Neuronal stem cell (in vitro differentiated cells): Measurements from ENCODE around the gene DENND5B.
"Not testable (repeated sequence)": the region's sequence is repeated elsewhere in the genome, so short reads cannot be mapped to it uniquely, and the experiment has no call there.

ENCODE experiments used
- DNase-seq: peaks from one replicate; pipeline ENCODE4 v3.0.0-alpha.2; 2013; ENCODE audit warnings: low spot score
- H2AFZ ChIP-seq: one replicate; pipeline ENCODE4 v1.6.1; 2013; ENCODE audit warnings: mild to moderate bottlenecking, low read length, inconsistent platforms
- H2AK5ac ChIP-seq: 2 replicates; pipeline ENCODE4 v1.6.1; 2013; ENCODE audit warnings: low read depth, mild to moderate bottlenecking, inconsistent platforms, low read length, moderate library complexity, mixed read lengths
- H2BK120ac ChIP-seq: 2 replicates; pipeline ENCODE4 v1.6.1; 2013; ENCODE audit warnings: low read depth, mild to moderate bottlenecking, inconsistent platforms, low read length, moderate library complexity, mixed read lengths
- H2BK12ac ChIP-seq: one replicate; pipeline ENCODE4 v1.6.1; 2013; ENCODE audit warnings: low read length, inconsistent platforms
- H2BK15ac ChIP-seq: 2 replicates; pipeline ENCODE4 v1.6.1; 2013; ENCODE audit warnings: mild to moderate bottlenecking, low read length, inconsistent platforms, mixed read lengths
- H2BK5ac ChIP-seq: one replicate; pipeline ENCODE4 v1.6.1; 2013; ENCODE audit warnings: inconsistent platforms, mild to moderate bottlenecking, low read length, moderate library complexity
- H3K14ac ChIP-seq: one replicate; pipeline ENCODE4 v1.6.1; 2013; ENCODE audit warnings: low read length, inconsistent platforms
- H3K18ac ChIP-seq: 2 replicates; pipeline ENCODE4 v1.6.1; 2013; ENCODE audit warnings: low read length, inconsistent platforms
- H3K23ac ChIP-seq: 2 replicates; pipeline ENCODE4 v1.6.1; 2013; ENCODE audit warnings: low read depth, mild to moderate bottlenecking, mixed read lengths, low read length, inconsistent platforms; ENCODE audit not compliant: poor library complexity
- H3K27ac ChIP-seq: replicated peaks from 3 replicates; pipeline ENCODE4 v1.5.1; 2013; ENCODE audit warnings: low read length, inconsistent platforms
- H3K27me3 ChIP-seq, 3 experiments: 2 replicates each; pipeline ENCODE4 v1.6.1; 2013; ENCODE audit warnings: low read length in 3 of 3, mild to moderate bottlenecking in 2 of 3, inconsistent platforms in 1 of 3, low read depth in 1 of 3, mixed read lengths in 1 of 3, moderate library complexity in 1 of 3; ENCODE audit not compliant: control insufficient read depth in 3 of 3, insufficient read depth in 3 of 3
- H3K36me3 ChIP-seq, 2 donors: replicated peaks in 1 of 2; 2 replicates each; pipeline ENCODE4 v1.6.1; 2013; ENCODE audit warnings: low read length in 2 of 2; ENCODE audit not compliant: control insufficient read depth in 2 of 2, insufficient read depth in 2 of 2
- H3K4ac ChIP-seq: 2 replicates; pipeline ENCODE4 v1.6.1; 2013; ENCODE audit warnings: inconsistent platforms, mild to moderate bottlenecking, low read length, moderate library complexity
- H3K4me1 ChIP-seq, 2 donors: 1 replicate in 1 of 2; 2 replicates in 1 of 2; pipeline ENCODE4 v1.6.1; 2013; ENCODE audit warnings: low read length in 2 of 2, low read depth in 1 of 2; ENCODE audit not compliant: control insufficient read depth in 2 of 2, insufficient read depth in 1 of 2
- H3K4me2 ChIP-seq: one replicate; pipeline ENCODE4 v1.6.1; 2013; ENCODE audit warnings: mild to moderate bottlenecking, low read length, inconsistent platforms; ENCODE audit not compliant: insufficient read depth, poor library complexity, severe bottlenecking
- H3K4me3 ChIP-seq, 2 donors: 2 replicates each; pipeline ENCODE4 v1.5.1; 2013; ENCODE audit warnings: low read length in 2 of 2, mild to moderate bottlenecking in 2 of 2, inconsistent platforms in 1 of 2, moderate library complexity in 1 of 2
- H3K79me1 ChIP-seq: one replicate; pipeline ENCODE4 v1.6.1; 2013; ENCODE audit warnings: low read depth, mild to moderate bottlenecking, inconsistent platforms, low read length, moderate library complexity
- H3K9ac ChIP-seq: one replicate; pipeline ENCODE4 v1.6.1; 2013; ENCODE audit warnings: mild to moderate bottlenecking, low read depth, low read length, inconsistent platforms; ENCODE audit not compliant: poor library complexity
- H3K9me3 ChIP-seq, 2 donors: replicated peaks in 1 of 2; 2 replicates each; pipeline versions ENCODE3 to v1.6.1; 2013; ENCODE audit warnings: low read length in 2 of 2, mild to moderate bottlenecking in 2 of 2, inconsistent platforms in 1 of 2, low read depth in 1 of 2, mixed read lengths in 1 of 2, moderate library complexity in 1 of 2; ENCODE audit not compliant: control insufficient read depth in 2 of 2, insufficient read depth in 1 of 2
- H4K8ac ChIP-seq: one replicate; pipeline ENCODE4 v1.6.1; 2013; ENCODE audit warnings: low read depth, mild to moderate bottlenecking, inconsistent platforms, low read length, moderate library complexity
- H4K91ac ChIP-seq: one replicate; pipeline ENCODE4 v1.6.1; 2013; ENCODE audit warnings: low read length, low read depth, mild to moderate bottlenecking, inconsistent platforms; ENCODE audit not compliant: poor library complexity
- WGBS, 2 donors: extraction: QIAGEN DNeasy Blood & Tissue Kit; methylation state at CpG; one replicate each; pipeline ENCODE4 v1.1.7; 2013; ENCODE audit warnings: missing lambda C conversion rate in 2 of 2, mixed read lengths in 1 of 2; ENCODE audit not compliant: insufficient read length in 2 of 2, insufficient replicate concordance in 1 of 2; ENCODE audit errors: extremely low coverage in 2 of 2; 5-methylcytosine and 5-hydroxymethylcytosine counted together

The DENND5B gene

DNA sequence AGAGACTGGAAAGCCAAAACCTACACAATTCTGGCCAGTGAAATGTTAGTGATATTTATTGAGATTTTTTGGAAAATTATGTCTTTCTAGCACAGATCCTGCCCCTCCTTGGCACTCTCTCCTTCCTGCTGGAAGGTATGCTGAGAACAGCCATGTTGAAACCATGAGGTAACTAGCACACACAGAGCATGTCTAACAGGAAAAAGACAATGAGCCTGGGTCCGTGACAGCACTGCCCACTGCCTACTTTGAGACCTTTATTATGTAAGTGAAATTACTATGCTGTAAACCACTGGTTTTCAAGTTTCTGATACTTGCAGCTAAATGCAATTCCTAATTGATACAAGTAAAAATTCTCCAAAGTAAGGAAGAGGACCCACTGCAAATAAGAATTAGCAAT, 183.4 kb downstream of the DENND5B start:
- Histone ChIP-seq H3K9ac (no peak overlapping the region), H3K4me2 (no peak overlapping the region), H3K18ac (no peak overlapping the region), H4K91ac (no peak overlapping the region), H3K4me1 (peaks cover 0 to 5% of the 10 kb centered on the region in 2 donors), H2AFZ (no peak overlapping the region), H4K8ac (no peak overlapping the region), H2BK5ac (no peak overlapping the region), H2AK5ac (no peak overlapping the region), H3K4me3 (no peak overlapping the region), H3K14ac (no peak overlapping the region), H2BK120ac (no peak overlapping the region), H3K23ac (no peak overlapping the region), H3K27ac (no peak overlapping the region), H2BK15ac (no peak overlapping the region), H2BK12ac (no peak overlapping the region), H3K36me3 (peaks cover 0 to 25% of the 10 kb centered on the region in 2 donors), H3K4ac (no peak overlapping the region), H3K9me3 (no peaks in the 10 kb centered on the region), H3K79me1 (no peaks in the 10 kb centered on the region), H3K27me3 (no peaks in the 10 kb centered on the region)
- DNase-seq = no peak
- no CpG with 5 or more reads among the region's 1 CpG for WGBS, 2 donors

DNA sequence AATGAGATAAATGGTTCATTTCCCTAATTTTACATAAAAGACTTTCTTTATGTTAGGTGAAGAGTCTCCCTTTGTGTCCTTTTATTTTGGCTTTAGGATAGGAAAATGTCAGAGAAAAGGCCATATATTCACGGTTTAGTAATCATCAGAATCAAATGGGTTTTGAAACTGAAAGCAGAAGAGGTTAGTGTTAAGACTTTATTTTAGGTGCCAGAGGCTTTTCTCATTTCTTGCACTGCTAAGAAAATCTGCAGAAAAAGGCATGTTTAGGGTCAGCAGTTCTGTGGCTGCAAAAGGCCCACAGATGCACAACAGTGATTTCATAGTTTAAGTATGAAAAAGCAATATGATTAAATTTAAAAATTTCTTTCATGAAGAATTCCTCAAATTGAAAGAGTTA, 184.6 kb downstream of the DENND5B start:
- no peak overlapping the region for H3K27ac ChIP-seq
- H3K9me3 ChIP-seq = no peaks in the 10 kb centered on the region
- no peak overlapping the region for H4K8ac ChIP-seq
- no peak overlapping the region for H2BK12ac ChIP-seq
- no peak overlapping the region for H2AFZ ChIP-seq
- no peak overlapping the region for H3K23ac ChIP-seq
- no peak overlapping the region for H3K4me2 ChIP-seq
- no peaks in the 10 kb centered on the region for H3K27me3 ChIP-seq
- H2BK15ac ChIP-seq = no peak overlapping the region
- no peak overlapping the region for H2BK5ac ChIP-seq
- WGBS, 2 donors = no CpG with 5 or more reads among the region's 1 CpG
- no peak overlapping the region for H3K18ac ChIP-seq
- no peak overlapping the region for H3K9ac ChIP-seq
- H3K14ac ChIP-seq = no peak overlapping the region
- H4K91ac ChIP-seq = no peak overlapping the region
- H3K4ac ChIP-seq = no peak overlapping the region
- no peaks in the 10 kb centered on the region for H3K79me1 ChIP-seq
- peaks cover 0 to 29% of the 10 kb centered on the region in 2 donors for H3K36me3 ChIP-seq
- H3K4me3 ChIP-seq = no peak overlapping the region
- peaks cover 0 to 2% of the 10 kb centered on the region in 2 donors for H3K4me1 ChIP-seq
- DNase-seq = no peak
- no peak overlapping the region for H2AK5ac ChIP-seq
- no peak overlapping the region for H2BK120ac ChIP-seq

DNA sequence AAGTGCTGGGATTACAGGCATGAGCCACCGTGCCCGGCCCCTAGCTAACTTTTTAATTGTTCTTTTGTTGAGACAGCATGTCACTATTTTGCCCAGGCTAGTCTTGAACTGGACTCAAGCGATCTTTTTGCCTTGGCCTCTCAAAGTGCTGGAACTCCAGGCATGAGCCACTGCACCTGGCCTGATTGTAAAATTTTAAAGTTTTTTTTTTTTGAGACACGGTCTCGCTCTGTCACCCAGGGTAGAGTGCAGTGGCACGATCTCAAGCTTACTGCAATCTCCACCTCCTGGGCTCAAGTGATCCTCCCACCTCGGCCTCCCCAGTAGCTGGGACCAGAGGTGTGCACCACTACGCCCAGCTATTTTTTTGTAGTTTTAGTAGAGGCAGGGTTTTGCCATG, 185.9 kb downstream of the DENND5B start:
- Histone ChIP-seq H3K4ac (no peak overlapping the region), H2AFZ (no peak overlapping the region), H3K27ac (no peak overlapping the region), H3K23ac (no peak overlapping the region), H3K27me3 (no peaks in the 10 kb centered on the region), H3K14ac (no peak overlapping the region), H4K91ac (no peak overlapping the region), H3K4me3 (no peak overlapping the region), H3K36me3 (peaks cover 0 to 34% of the 10 kb centered on the region in 2 donors), H3K4me1 (peaks cover 0 to 2% of the 10 kb centered on the region in 2 donors), H3K4me2 (no peak overlapping the region), H2BK5ac (no peak overlapping the region), H3K18ac (no peak overlapping the region), H2AK5ac (no peak overlapping the region), H2BK12ac (no peak overlapping the region), H3K9me3 (no peaks in the 10 kb centered on the region), H4K8ac (no peak overlapping the region), H3K9ac (no peak overlapping the region), H2BK120ac (no peak overlapping the region), H2BK15ac (no peak overlapping the region), H3K79me1 (no peaks in the 10 kb centered on the region)
- no peak for DNase-seq
- WGBS, 2 donors = no CpG with 5 or more reads among the region's 8 CpGs

DNA sequence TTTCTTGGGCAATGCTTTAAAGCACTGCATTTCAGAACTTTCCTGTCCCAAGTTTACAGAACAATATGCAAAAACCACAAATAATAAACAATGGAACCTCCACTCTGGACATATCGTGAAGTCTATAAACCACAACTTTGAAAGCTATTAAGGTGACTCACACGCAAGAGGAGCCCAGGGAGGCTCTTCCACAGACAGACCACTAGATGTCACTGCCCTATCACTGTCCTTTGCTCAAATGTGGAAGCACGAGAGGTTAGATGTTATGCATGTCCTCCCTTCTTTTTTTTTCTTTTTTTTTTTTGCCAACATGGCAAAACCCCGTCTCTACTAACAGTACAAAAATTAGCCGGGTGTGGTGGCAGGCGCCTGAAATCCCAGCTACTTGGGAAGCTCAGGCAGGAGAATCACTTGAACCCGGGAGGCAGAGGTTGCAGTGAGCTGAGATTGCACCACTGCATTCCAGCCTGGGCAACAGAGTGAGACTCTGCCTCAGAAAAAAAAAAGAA, 187.8 kb downstream of the DENND5B start:
- peak; percentile 60 for DNase-seq
- H2BK15ac ChIP-seq, H3K9ac ChIP-seq, H3K27ac ChIP-seq, H2BK12ac ChIP-seq, H3K4ac ChIP-seq, H3K18ac ChIP-seq, H2BK120ac ChIP-seq, H2AK5ac ChIP-seq, H4K91ac ChIP-seq, H2BK5ac ChIP-seq, H3K4me1 ChIP-seq, H3K27me3 ChIP-seq, H3K14ac ChIP-seq, H3K4me2 ChIP-seq, H3K9me3 ChIP-seq, H4K8ac ChIP-seq, H3K79me1 ChIP-seq, H3K23ac ChIP-seq, H3K4me3 ChIP-seq, H2AFZ ChIP-seq: not testable (repeated sequence)
- peaks cover 0 to 37% of the 10 kb centered on the region in 2 donors for H3K36me3 ChIP-seq
- WGBS, 2 donors = no CpG with 5 or more reads among the region's 7 CpGs
